GM12865 (cell line): ENCODE measurements around the gene ZCCHC24.

Experiments
- DNase-seq: peaks from one replicate; pipeline ENCODE4 v3.0.0; 2010; ENCODE audit warnings: low read depth
- H3K4me3 ChIP-seq: 2 replicates; pipeline ENCODE4 v1.5.1; 2011; ENCODE audit warnings: mild to moderate bottlenecking, low read depth, low read length, control low read depth
- TF ChIP-seq, protein P1 (sequence below): IDR thresholded peaks from 2 replicates; pipeline ENCODE4 v1.5.1; 2011; ENCODE audit warnings: low read length, control low read depth, low read depth, inconsistent platforms; ENCODE audit not compliant: insufficient read depth; ENCODE audit errors: missing control alignments

ZCCHC24 gene

DNA sequence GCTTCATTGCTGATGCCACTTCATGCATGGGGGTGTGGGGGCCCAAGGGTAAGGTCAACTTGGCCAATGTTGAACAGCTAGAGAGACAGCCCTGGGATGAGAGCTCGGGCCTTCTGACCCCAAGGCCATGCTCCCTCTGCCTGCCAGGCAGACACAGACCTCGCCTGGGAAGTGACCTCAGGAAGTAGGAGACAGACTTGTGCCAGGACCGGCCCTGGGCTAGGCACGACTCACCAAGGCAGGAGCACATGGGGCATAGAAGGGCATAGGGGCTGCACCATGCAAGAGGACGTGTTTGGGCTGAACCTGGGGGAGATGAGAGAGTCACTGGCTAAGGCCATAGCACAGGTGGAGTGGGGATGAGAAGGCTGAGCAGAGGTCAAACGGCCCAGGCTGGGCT, 27.1 kb downstream of the ZCCHC24 start:
- TF ChIP-seq, protein P1, sequence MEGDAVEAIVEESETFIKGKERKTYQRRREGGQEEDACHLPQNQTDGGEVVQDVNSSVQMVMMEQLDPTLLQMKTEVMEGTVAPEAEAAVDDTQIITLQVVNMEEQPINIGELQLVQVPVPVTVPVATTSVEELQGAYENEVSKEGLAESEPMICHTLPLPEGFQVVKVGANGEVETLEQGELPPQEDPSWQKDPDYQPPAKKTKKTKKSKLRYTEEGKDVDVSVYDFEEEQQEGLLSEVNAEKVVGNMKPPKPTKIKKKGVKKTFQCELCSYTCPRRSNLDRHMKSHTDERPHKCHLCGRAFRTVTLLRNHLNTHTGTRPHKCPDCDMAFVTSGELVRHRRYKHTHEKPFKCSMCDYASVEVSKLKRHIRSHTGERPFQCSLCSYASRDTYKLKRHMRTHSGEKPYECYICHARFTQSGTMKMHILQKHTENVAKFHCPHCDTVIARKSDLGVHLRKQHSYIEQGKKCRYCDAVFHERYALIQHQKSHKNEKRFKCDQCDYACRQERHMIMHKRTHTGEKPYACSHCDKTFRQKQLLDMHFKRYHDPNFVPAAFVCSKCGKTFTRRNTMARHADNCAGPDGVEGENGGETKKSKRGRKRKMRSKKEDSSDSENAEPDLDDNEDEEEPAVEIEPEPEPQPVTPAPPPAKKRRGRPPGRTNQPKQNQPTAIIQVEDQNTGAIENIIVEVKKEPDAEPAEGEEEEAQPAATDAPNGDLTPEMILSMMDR = no peak
- H3K4me3 ChIP-seq = no peak overlapping the region
- DNase-seq = no peak

DNA sequence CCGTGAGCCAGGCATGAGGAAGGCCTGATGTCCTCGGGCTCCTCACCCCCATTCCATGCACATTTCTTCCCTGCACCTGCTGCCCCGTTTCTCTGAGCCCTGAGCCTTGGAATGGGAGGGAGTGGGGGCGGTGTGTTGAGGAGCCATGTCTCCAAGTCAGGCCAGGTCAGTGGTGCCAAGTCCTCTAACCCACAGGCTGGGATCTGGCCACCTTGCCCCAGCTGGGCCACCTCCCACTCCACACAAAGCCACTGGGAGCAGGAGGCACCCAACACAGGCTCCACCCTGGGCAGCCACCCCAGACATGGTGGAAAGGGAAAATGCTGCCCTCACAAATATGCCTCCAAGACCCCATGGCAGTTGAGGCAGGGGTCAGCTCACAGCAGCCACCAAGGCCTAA, 27.7 kb downstream of the ZCCHC24 start:
- DNase-seq = no peak
- no peak overlapping the region for H3K4me3 ChIP-seq
- TF ChIP-seq, protein P1 = no peak

DNA sequence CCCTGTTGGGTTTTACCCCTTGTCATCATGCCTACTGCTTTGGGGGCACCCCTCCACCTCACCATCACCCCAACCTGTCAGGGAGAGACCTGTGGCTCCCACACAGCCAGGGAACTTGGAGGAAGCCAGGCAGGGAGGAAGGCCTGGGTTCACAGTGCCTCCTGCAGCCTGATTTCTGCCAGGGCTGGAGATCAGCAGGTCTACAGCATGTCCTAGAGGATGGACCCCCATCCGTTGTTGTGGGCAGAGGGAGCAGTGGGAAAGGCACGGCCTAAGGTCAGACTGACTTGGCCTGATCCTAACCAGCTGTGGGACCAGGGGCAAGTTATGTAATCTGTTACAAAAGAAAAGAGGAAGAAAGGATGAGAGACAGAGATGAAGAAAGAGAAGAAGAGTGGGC, 28.2 kb downstream of the ZCCHC24 start:
- H3K4me3 ChIP-seq = no peak overlapping the region
- TF ChIP-seq, protein P1 = no peak
- DNase-seq = no peak

DNA sequence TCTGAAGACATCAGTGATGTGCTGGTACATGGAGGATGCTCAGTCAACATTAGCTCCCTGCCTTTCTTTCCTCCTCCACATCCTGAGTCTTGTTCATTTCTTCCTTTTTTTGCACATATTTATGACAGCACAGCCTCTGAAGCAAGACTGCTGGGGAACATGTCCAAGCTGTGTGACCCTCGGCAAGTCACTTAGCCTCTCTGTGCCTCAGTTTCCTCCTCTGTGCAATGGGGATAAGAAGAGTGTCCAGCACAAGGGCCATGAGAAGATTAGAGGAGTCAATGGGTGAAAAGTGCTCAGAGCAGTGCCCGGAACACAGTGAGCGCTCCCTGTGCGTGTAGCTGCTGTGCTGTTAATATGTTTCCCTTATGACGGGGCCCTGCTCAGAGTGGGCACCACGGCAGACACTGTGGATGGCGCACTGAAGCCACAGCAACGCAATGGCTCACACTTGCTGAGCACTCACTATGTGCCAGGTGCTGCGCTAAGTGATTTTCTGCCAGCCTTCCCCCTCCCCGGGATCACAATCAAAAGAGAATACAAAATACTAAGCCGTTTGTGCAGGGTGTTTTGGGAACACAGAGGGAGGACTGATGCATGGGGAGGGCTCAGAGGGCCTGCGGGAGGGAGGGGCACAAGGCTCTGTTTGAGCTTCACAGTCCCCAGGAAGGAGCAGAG, 28.7 kb downstream of the ZCCHC24 start:
- TF ChIP-seq, protein P1 = no peak
- no peak for DNase-seq
- H3K4me3 ChIP-seq = no peak overlapping the region

DNA sequence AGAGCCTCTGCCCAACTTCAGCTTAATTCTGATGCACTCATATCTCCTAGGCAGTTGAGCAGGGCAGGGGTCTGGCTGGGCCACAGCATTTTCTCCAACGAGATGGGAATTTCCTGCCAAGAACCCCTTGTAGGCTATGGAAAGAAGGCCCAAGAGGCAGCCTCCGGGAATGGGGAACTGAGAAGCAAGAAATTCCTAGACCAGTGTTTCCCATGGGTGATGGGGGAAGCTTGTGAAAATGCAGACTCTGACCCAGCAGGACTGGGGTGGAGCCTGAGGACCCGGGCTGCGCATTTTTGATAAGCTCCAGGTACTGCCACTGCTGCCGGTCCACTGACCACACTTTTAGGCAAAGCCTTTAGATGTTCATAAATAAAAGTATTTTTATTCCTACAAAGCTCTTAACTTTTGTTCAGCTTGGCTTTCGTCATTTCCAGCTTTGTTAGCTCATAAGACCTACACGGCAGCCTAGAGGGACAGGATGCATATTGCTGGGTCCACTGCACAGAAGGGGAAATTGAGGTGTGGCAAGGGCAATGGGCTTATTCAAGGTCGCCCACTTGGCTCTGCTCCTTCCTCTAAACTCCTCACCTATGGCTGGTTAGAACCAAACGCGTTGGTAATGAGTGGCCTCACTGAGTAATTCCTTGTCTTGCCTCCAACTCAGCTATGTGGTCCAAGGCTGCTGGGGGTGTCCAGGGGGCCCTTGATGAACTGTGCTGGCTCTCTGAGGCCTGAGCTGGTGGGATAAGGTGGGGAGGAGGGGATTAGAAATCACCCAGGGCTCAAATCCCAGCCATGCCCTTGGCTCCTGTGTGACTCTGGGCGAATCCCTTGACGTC, 29.5 kb downstream of the ZCCHC24 start:
- DNase-seq = no peak
- TF ChIP-seq, protein P1 = no peak
- H3K4me3 ChIP-seq = no peak overlapping the region

DNA sequence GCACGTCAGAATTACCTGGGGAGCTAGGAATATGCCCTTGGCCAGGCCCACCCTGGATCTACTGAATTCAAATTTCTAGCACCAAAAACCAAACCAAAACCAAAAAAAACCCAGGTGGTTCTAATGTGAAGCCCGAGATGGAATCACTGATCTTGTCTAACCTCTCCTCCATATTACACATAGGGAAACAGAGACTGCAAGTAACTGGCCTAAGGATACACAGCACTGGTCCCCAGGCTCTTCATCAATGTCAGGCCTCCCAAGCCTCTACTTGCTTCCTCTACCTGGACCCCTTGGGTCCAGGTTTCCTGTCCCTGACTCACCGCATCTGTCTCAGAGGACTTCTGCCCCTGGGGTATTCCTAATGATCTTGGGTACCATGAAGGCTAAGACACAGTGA, 30.7 kb downstream of the ZCCHC24 start:
- no peak overlapping the region for H3K4me3 ChIP-seq
- TF ChIP-seq, protein P1 = no peak
- DNase-seq = no peak
